Trophoblast cell (in vitro differentiated cells and primary cell): ENCODE data around the gene PRR16.

Experiments used
- DNase-seq, 2 donors: peaks; one replicate each; pipeline ENCODE4 v3.0.0-alpha.2; 2016
- H2AFZ ChIP-seq: 2 replicates; pipeline ENCODE4 v1.6.1; 2013; ENCODE audit warnings: low read length, moderate library complexity, mild to moderate bottlenecking; ENCODE audit not compliant: insufficient read depth, poor library complexity
- H2AK5ac ChIP-seq: 2 replicates; pipeline ENCODE4 v1.6.1; 2013; ENCODE audit warnings: mild to moderate bottlenecking, low read length
- H2BK120ac ChIP-seq: 2 replicates; pipeline ENCODE4 v1.6.1; 2013; ENCODE audit warnings: low read length, mild to moderate bottlenecking, moderate library complexity; ENCODE audit not compliant: insufficient read depth, poor library complexity
- H2BK12ac ChIP-seq: 2 replicates; pipeline ENCODE4 v1.6.1; 2013; ENCODE audit warnings: mild to moderate bottlenecking, low read length, moderate library complexity
- H2BK5ac ChIP-seq: 2 replicates; pipeline ENCODE4 v1.6.1; 2013; ENCODE audit warnings: low read length, low read depth, moderate library complexity, mild to moderate bottlenecking; ENCODE audit not compliant: poor library complexity
- H3K14ac ChIP-seq: 2 replicates; pipeline ENCODE4 v1.6.1; 2013; ENCODE audit warnings: mild to moderate bottlenecking, low read length
- H3K18ac ChIP-seq: 2 replicates; pipeline ENCODE4 v1.6.1; 2013; ENCODE audit warnings: mild to moderate bottlenecking, low read length
- H3K23ac ChIP-seq: 2 replicates; pipeline ENCODE4 v1.6.1; 2013; ENCODE audit warnings: low read length
- H3K27ac ChIP-seq: 2 replicates; pipeline ENCODE4 v1.5.1; 2013; ENCODE audit warnings: low read depth, mild to moderate bottlenecking, inconsistent platforms, low read length, moderate library complexity
- H3K27me3 ChIP-seq: 2 replicates; pipeline ENCODE4 v1.6.1; 2013; ENCODE audit warnings: inconsistent platforms, mild to moderate bottlenecking, low read length, moderate library complexity; ENCODE audit not compliant: insufficient read depth
- H3K36me3 ChIP-seq, 2 experiments: 1 replicate in 1 of 2; 2 replicates in 1 of 2; pipeline ENCODE4 v1.6.1; 2013; ENCODE audit warnings: low read length in 2 of 2, mild to moderate bottlenecking in 2 of 2, moderate library complexity in 1 of 2; ENCODE audit not compliant: insufficient read depth in 2 of 2, control insufficient read depth in 1 of 2
- H3K4ac ChIP-seq: 2 replicates; pipeline ENCODE4 v1.6.1; 2013; ENCODE audit warnings: low read depth, mild to moderate bottlenecking, low read length, moderate library complexity
- H3K4me1 ChIP-seq, 2 experiments: 1 replicate in 1 of 2; 2 replicates in 1 of 2; pipeline ENCODE4 v1.6.1; 2013; ENCODE audit warnings: low read length in 2 of 2, mild to moderate bottlenecking in 2 of 2, moderate library complexity in 1 of 2; ENCODE audit not compliant: insufficient read depth in 2 of 2, control insufficient read depth in 1 of 2
- H3K4me2 ChIP-seq: 2 replicates; pipeline ENCODE4 v1.6.1; 2013; ENCODE audit warnings: inconsistent platforms, mild to moderate bottlenecking, low read length, moderate library complexity
- H3K4me3 ChIP-seq: 2 replicates; pipeline ENCODE4 v1.5.1; 2013; ENCODE audit warnings: mild to moderate bottlenecking, low read depth, low read length, inconsistent platforms
- H3K79me1 ChIP-seq: one replicate; pipeline ENCODE4 v1.6.1; 2013; ENCODE audit warnings: low read length
- H3K79me2 ChIP-seq: 2 replicates; pipeline ENCODE4 v1.6.1; 2013; ENCODE audit warnings: low read length, mild to moderate bottlenecking; ENCODE audit not compliant: control insufficient read depth, insufficient read depth, poor library complexity
- H3K9ac ChIP-seq: 2 replicates; pipeline ENCODE4 v1.6.1; 2013; ENCODE audit warnings: mild to moderate bottlenecking, low read length
- H3K9me3 ChIP-seq: 2 replicates; pipeline ENCODE4 v1.6.1; 2013; ENCODE audit warnings: low read depth, mild to moderate bottlenecking, control low read depth, inconsistent platforms, low read length; ENCODE audit not compliant: insufficient read depth
- H4K12ac ChIP-seq: 2 replicates; pipeline ENCODE4 v1.6.1; 2013; ENCODE audit warnings: low read depth, mild to moderate bottlenecking, low read length, moderate library complexity
- H4K8ac ChIP-seq: 2 replicates; pipeline ENCODE4 v1.6.1; 2013; ENCODE audit warnings: low read depth, mild to moderate bottlenecking, low read length, moderate library complexity
- H4K91ac ChIP-seq: one replicate; pipeline ENCODE4 v1.6.1; 2013; ENCODE audit warnings: low read depth, mild to moderate bottlenecking, low read length, moderate library complexity
- WGBS: extraction: QIAGEN DNeasy Blood & Tissue Kit; methylation state at CpG from one replicate; pipeline ENCODE4 v1.1.7; 2013; ENCODE audit warnings: missing lambda C conversion rate; ENCODE audit not compliant: insufficient read length, insufficient coverage; ENCODE audit errors: extremely low coverage; 5-methylcytosine and 5-hydroxymethylcytosine counted together

The PRR16 gene

GRCh38 chr5:120443607-120444006 lies 20.5 kb upstream of the PRR16 start:
- Histone ChIP-seq H3K14ac (no peak overlapping the region), H2BK12ac (no peak overlapping the region), H3K4me2 (no peak overlapping the region), H3K4me3 (no peak overlapping the region), H3K79me2 (no peaks in the 10 kb centered on the region), H2AK5ac (no peak overlapping the region), H4K12ac (no peak overlapping the region), H3K27ac (no peak overlapping the region), H3K4ac (no peak overlapping the region), H3K36me3 (no peaks in the 10 kb centered on the region), H3K79me1 (no peaks in the 10 kb centered on the region), H3K9me3 (no peaks in the 10 kb centered on the region), H3K4me1 (no peaks in the 10 kb centered on the region), H3K18ac (no peak overlapping the region), H2BK120ac (no peak overlapping the region), H2AFZ (no peak overlapping the region), H3K23ac (no peak overlapping the region), H2BK5ac (no peak overlapping the region), H3K9ac (no peak overlapping the region), H3K27me3 (no peaks in the 10 kb centered on the region), H4K8ac (no peak overlapping the region), H4K91ac (no peak overlapping the region)
- no CpG with 5 or more reads among the region's 2 CpGs for WGBS
- no peak for DNase-seq

- no peak overlapping the region for H4K91ac ChIP-seq
- WGBS: no CpG with 5 or more reads among the region's 2 CpGs
These were observed 18.0 kb upstream of the PRR16 start for GRCh38 chr5:120446068-120446492.

GRCh38 chr5:120446901-120447300 lies 17.2 kb upstream of the PRR16 start:
- no peak overlapping the region for H3K27ac ChIP-seq
- no peak overlapping the region for H2BK12ac ChIP-seq
- no peak overlapping the region for H2AFZ ChIP-seq
- H3K18ac ChIP-seq: no peak overlapping the region
- H2BK120ac ChIP-seq: no peak overlapping the region
- no peak overlapping the region for H3K14ac ChIP-seq
- H3K79me1 ChIP-seq: no peaks in the 10 kb centered on the region
- H3K23ac ChIP-seq: no peak overlapping the region
- no CpG with 5 or more reads among the region's 2 CpGs for WGBS
- H3K79me2 ChIP-seq: no peaks in the 10 kb centered on the region
- H3K36me3 ChIP-seq: no peaks in the 10 kb centered on the region
- no peak overlapping the region for H3K4me2 ChIP-seq
- H3K4me3 ChIP-seq: no peak overlapping the region
- peaks cover 2% of the 10 kb centered on the region for H3K9me3 ChIP-seq
- H4K8ac ChIP-seq: no peak overlapping the region
- no peak overlapping the region for H4K12ac ChIP-seq
- no peaks in the 10 kb centered on the region for H3K27me3 ChIP-seq
- no peak overlapping the region for H3K9ac ChIP-seq
- H2BK5ac ChIP-seq: no peak overlapping the region
- H3K4me1 ChIP-seq: no peaks in the 10 kb centered on the region
- H4K91ac ChIP-seq: no peak overlapping the region
- H2AK5ac ChIP-seq: no peak overlapping the region
- no peak overlapping the region for H3K4ac ChIP-seq
- peak in 1 of 2 donors; percentile 45 for DNase-seq

More at GRCh38 chr5:120446068-120446492, 18.0 kb upstream of the PRR16 start:
- Histone ChIP-seq H3K79me1 (no peaks in the 10 kb centered on the region), H3K36me3 (no peaks in the 10 kb centered on the region), H4K8ac (no peak overlapping the region), H3K79me2 (no peaks in the 10 kb centered on the region), H2AFZ (no peak overlapping the region), H2BK5ac (no peak overlapping the region), H3K18ac (no peak overlapping the region), H3K4me2 (no peak overlapping the region), H3K27ac (no peak overlapping the region), H2BK120ac (no peak overlapping the region), H2BK12ac (no peak overlapping the region), H3K9ac (no peak overlapping the region), H3K23ac (no peak overlapping the region), H3K4ac (no peak overlapping the region), H4K12ac (no peak overlapping the region), H2AK5ac (no peak overlapping the region), H3K4me1 (no peaks in the 10 kb centered on the region), H3K4me3 (no peak overlapping the region), H3K27me3 (no peaks in the 10 kb centered on the region), H3K9me3 (peaks cover 2% of the 10 kb centered on the region), H3K14ac (no peak overlapping the region)
- peak; percentile 63 to 80 for DNase-seq

- no peaks in the 10 kb centered on the region for H3K36me3 ChIP-seq
- H4K91ac ChIP-seq: no peak overlapping the region
- H3K9me3 ChIP-seq: peaks cover 2% of the 10 kb centered on the region
- no peak overlapping the region for H3K27ac ChIP-seq
- no peak overlapping the region for H3K4me2 ChIP-seq
- DNase-seq: peak in 1 of 2 donors; percentile 29
- no peak overlapping the region for H2AFZ ChIP-seq
- H2BK120ac ChIP-seq: no peak overlapping the region
- no peak overlapping the region for H3K23ac ChIP-seq
- no peak overlapping the region for H3K4me3 ChIP-seq
- H3K79me1 ChIP-seq: no peaks in the 10 kb centered on the region
- WGBS: no CpG with 5 or more reads among the region's 1 CpG
- no peaks in the 10 kb centered on the region for H3K27me3 ChIP-seq
- H4K8ac ChIP-seq: no peak overlapping the region
- no peak overlapping the region for H2BK5ac ChIP-seq
- H2AK5ac ChIP-seq: no peak overlapping the region
- no peaks in the 10 kb centered on the region for H3K4me1 ChIP-seq
- H3K79me2 ChIP-seq: no peaks in the 10 kb centered on the region
- no peak overlapping the region for H4K12ac ChIP-seq
- H3K14ac ChIP-seq: no peak overlapping the region
- no peak overlapping the region for H2BK12ac ChIP-seq
- no peak overlapping the region for H3K4ac ChIP-seq
- no peak overlapping the region for H3K9ac ChIP-seq
- H3K18ac ChIP-seq: no peak overlapping the region
These were observed 16.3 kb upstream of the PRR16 start for GRCh38 chr5:120447706-120448239.
